ENCODE data around the gene MED15.

GRCh38 chr22:20580179-20580578 is 72.8 kb downstream of the MED15 start:
- TF ChIP-seq POLR2A (IDR thresholded peaks at IDR 0.05), result no peak
- TF ChIP-seq CTCF (IDR thresholded peaks at IDR 0.05), result no peak
